UCSD-AML1 (cell line): ENCODE data around the gene MAP3K9.

Experiments used
- DNase-seq: peaks from one replicate; lab custom pipeline; 2025; ENCODE audit not compliant: unreplicated experiment; lab: John Stamatoyannopoulos, UW

MAP3K9 gene

GRCh38 chr14:70701610-70702009 is 107.7 kb downstream of the MAP3K9 start:
- DNase-seq = no peak

GRCh38 chr14:70700955-70701585 is 108.2 kb downstream of the MAP3K9 start:
- no peak for DNase-seq

- DNase-seq = no peak
These were observed 109.7 kb downstream of the MAP3K9 start for GRCh38 chr14:70699646-70700045.

DNA sequence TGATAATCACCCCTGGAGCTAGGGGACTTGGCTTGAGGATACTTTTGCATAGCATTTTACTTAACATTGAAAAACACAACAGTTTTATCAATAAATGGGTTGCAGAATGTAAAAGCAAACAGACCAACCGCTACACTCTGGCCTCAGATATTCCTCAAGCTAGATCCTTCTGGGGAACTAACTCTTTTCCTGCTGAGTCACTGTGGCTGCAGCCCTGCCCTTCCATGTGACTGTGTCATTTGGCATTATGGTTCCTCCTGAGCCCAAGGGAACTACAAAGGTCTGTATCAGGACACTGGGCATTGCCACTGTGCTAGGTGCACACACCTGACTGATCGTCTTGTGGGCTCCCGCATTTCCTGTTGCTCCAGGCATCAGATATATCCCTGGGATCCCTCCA is 111.0 kb downstream of the MAP3K9 start:
- DNase-seq = peak; percentile 64

DNA sequence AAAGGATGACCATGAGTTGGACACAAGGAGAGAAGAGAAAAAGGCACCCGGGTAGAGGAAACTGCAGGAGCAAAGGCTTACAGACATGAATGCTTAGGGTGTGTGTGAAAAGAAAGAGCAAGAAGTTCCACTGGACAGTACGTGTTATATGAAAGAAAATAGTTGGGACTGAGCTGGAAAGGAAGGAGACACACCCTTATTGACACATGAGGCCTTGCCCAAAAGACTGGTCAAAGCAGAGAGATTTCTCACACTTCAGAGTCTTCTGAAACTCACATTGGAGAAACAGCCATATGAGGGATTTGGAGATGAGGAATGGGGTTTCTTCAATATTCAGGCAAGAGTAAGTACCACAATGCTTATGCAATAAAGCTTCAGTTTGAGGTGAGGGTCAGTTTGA is 111.6 kb downstream of the MAP3K9 start:
- DNase-seq = no peak

DNA sequence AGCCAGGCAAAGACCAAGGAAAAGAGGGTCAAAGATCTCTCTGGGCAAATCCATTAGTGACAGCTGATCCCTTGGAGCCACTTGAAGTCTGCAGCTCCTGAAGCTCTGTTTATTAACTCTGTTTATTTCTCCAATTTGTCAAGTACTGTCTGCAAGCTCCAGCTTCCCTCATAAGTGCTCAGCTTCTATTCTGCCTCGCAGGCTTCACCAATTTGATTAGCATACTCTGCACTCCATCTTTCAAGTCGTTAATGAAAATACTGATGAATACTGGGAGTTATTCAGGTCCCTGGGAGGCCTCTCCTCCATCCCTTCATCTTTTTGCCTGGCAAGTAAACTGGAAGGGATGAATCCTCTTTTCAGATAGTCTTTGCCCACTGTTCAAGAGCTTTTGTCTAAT is 113.3 kb downstream of the MAP3K9 start:
- DNase-seq = no peak

DNA sequence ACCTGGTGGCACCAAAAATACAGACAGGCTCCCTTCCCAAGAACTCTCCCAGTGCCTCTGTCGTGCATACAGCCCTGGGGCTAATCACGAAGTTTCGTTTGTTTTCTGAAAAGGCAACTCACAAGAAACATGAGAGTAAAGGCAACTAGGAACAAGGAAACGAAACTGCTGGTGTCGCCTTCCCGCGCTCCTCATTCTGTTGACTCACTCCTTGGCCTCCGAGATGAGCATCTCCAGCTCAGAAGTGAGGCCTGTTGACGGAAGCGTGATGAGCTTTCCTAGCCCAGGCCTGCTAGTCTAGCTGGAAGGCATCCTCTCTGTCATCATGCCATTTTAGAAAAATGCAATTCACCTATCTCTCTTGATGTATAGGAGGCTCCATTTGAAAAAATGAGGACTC is 117.1 kb downstream of the MAP3K9 start:
- no peak for DNase-seq

DNA sequence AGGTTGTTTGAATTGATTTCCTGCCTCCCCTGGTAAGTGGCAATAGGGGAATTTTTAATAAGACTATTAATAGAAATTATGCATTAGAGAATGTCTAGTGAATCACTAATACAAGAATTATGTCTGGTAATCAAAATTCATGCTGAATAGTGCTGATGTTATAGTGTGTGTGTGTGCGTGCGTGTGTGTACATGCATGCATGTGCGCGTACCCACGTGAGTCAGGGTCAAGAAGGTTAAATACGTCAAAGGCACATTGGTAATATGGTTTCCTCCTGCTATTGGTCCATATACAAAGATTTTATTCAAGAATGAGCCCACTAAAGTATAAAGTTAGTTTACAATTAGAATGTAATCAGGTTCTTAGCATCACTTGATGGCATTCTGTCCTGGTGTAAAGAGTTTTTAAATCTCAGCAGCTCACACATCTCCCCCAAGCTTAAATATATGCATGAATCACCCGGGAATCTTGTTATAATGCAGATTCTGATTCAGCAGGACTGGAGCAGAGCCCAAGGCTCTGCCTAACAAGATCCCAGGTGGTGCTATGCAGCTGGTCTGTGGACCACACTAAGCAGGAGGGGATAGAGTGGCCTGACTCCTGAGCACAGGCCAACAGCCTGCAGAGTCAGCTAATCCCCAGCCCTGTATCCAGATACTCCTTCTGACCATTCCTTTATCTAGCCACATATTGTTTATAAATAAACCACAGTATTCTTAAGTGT is 123.7 kb downstream of the MAP3K9 start:
- DNase-seq = no peak

DNA sequence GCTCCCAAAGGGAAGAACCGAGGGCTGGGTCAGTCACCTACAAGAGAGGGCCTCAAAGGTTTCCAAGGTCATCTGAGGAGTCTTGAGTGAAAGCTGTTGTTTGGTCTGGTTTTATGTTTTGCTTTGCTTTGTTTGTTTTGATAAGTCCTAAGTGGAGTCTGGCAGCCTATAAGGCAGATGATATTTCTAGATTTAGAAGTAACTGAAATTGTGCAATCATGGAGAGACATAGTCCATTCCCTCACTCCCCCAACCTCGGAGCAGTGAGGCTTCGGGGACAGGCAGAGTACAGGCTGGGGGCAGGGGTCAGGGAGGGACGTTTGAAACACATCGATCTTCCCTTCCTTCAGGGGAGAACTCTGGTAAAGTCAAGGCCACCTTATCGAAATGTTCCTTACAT is 125.3 kb downstream of the MAP3K9 start:
- no peak for DNase-seq

GRCh38 chr14:70680748-70681147 is 128.6 kb downstream of the MAP3K9 start:
- DNase-seq = no peak

DNA sequence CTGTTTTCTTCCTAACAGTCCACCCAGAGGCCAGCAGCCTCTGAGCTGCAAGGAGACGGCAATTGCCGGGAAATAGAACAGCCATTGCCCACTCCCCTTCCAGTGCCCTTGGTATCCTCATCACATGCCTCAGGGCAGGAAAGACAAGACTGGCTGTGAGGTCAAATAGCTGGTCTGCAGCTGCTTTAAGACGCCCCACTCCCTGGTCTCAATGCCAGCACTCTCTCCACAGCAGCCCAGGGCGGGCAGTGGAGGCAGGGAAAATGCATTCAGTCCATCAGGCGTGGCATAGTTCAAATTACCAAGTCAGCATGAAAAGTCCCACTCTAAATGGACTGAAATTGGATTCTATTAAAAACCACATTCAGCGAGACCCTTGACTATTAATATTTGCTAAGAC is 132.0 kb downstream of the MAP3K9 start:
- DNase-seq = no peak
